HG03039 (cell line): ENCODE data around the gene RNASE8.

Experiments
- ATAC-seq: cut with Tn5 transposase; IDR thresholded peaks from one replicate; pipeline ENCODE4 v1.9.1; 2021; ENCODE audit warnings: mild to moderate bottlenecking, moderate library complexity; ENCODE audit not compliant: unreplicated experiment

Gene RNASE8

DNA sequence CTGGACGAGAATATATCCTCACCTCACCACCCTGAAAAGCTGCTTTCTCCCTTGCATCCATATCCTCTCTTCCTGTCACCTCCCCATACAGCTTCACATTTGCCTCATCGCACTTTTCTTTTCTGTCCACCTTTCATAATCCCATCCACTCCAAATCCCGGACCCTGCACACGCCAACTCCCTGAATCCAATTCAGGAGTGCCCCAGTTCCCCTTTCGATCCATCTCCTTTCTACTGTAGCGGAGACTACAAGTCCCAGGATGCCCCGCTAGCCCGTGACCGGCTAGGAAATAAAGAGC is 45.7 kb downstream of the RNASE8 start:
- ATAC-seq: no peak

DNA sequence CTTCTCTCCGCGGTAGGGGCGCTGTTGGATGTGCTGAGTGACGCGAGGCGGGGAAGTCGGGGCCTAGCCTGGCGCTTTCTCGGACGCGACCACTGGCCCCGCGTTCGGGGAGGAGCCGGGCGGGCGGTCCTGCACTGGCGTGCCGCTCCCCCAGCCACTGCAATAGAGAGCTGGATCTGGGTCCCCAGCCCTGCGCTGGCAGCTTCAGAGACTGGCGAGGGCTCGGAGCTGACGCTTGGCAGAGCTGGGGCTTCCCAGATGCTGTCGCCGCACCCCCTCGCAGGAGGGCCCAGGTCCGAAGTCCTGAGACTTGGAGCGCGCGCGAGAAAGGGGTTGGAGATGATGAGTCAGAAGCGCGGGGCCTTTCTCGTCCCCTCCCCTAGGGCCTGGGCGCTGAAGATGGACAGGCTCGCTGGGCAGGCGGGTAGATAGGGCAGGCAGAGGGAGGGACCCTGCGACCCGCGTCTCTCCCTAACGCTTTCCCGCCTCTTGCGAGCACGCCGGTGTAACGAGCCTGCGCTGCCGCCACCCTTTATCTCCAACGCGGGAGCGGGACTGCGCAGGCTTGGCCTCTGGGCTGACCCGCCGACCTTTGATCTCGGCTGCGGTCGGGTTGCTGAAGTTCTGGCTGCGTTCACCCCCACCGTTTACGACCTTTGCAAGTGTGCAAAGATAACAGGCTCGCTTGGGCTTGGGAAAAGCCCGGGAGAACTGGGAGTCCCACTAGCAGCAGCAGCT is 46.3 kb downstream of the RNASE8 start:
- peak; percentile 81 for ATAC-seq

DNA sequence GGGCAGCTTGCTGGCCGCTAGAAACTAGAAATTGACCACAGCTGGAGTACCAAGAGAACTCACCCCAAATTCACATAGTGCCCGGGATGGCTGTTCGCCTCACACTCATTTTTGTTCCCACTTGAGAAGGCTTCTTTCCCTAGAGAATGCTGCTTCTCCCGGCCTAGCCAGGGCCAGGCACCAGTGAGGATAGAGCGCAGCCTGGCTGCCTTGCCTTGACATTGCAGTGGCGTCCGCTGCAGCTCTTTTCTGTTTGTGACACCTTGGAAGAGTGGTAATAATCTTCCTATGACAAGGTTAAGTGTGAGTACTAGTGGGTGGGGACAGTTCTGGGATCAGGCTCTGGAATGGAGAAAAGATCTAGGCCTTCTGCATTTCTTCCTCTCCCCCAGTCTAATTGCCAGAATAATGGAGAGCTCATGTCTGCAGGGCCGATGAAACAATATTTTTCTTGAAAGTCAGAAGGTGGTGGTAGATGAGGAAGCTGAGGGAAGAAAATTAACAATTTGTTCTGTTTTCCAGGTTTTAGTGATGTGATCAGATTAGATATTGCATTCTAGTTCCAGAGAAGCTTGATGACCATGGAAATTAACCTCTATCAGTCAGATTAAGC is 46.9 kb downstream of the RNASE8 start:
- peak; percentile 43 for ATAC-seq

DNA sequence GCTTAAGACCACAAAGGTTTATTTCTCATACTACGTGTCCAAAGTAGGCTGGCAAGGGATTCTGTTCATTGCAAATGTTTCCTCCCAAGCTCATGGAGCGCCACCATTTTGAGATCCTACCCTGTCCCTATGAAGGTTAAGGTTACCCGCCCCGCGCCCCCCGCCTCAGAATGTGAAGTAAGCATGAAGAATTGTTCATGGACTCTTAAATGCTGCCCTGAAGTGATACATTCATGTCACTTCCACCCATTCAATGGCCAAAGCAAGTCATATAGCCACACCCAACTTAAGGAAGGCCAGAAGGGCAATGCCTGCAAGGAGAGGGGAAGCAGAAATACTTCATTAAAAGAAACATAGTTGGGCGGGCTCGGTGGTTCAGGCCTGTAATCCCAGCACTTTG is 47.5 kb downstream of the RNASE8 start:
- ATAC-seq: no peak

DNA sequence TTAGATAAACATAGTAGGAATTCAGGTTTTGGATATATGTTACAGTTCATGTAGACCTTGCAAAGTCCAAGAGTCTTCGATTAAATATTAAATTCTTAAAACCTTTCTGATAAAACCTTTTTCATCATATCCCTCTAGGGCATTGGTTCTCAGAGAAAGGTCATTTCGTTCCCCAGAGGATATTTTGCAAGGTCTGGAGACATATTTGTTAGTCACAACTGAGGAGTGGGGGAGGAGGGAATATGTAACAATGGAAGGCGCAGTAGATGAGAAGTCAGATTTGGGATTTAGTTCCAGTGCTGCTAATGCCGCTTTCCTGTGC is 48.5 kb downstream of the RNASE8 start:
- no peak for ATAC-seq

DNA sequence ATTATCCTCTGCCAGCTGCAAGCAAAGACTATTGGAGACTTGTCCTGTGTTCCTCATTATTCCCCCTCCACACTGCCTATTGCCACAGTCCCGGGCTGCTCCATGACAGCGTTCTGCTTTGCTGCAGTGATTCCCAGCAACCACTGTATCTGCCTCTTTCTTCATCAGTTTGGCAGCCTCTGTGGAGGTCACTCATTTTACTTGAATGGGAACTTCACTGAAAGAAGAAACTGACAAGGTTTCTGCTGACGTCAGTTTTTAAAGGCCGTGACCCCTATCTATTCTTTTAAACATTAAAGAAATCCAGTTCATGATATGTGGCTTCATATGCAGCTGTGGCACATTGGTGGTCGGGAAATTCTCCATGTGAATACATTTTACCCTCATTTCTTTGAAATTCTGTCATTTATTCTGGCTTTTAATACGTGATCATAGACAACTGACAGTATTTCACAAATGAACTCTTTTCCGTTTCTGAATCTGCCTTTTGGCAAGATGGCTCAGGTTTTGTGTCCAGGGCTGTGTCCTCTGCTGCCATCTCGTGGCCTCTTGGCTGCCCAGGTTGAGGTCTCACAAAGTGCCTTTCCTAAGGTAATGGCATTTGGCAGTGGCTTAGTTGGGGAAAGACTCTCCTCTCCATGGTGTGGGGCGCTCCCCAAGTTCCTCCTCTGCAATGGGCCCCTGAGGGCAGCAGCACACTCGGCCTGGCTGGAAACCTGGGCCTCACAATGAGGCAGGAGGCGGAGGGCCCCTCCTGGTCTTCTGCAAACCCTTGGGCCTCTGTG is 49.1 kb downstream of the RNASE8 start:
- ATAC-seq: no peak

DNA sequence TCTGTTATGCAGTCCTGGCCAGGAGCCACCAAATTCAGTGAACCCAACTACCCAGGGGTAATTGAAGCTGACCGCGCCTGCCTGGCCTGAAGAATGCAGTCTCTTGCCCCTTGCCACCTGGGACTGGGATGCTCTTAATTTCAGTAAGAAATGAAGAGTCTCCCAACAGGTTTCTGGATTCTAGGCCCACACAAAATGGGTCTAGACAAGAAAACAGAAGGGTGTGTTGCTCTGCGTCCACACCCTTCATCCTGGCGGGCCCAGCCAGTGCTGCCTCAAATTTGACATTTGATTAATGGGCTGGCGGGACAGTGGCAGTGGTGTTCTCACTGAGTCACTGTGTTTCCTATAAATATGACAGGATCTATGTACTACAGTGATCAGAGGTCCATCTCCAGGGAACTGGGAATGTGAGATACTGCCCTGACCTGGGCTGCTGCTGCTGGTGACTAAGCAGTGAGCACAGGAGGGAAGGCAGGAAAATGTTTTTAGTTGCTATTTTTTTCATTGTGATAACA is 49.7 kb downstream of the RNASE8 start:
- no peak for ATAC-seq
